ENCODE data around the gene IPCEF1.

The IPCEF1 gene

GRCh38 chr6:154377726-154378125 lies 21.1 kb upstream of the IPCEF1 start:
- in situ Hi-C loops (cut with HindIII; ENCODE audit: low sequenced_read_pairs), result no loop called here

GRCh38 chr6:154373971-154374370 lies 17.4 kb upstream of the IPCEF1 start:
- in situ Hi-C loops (cut with HindIII; ENCODE audit: low sequenced_read_pairs), result no loop called here

GRCh38 chr6:154371281-154371680 lies 14.7 kb upstream of the IPCEF1 start:
- in situ Hi-C loops (cut with HindIII; ENCODE audit: low sequenced_read_pairs), result no loop called here

GRCh38 chr6:154370545-154370944 lies 13.9 kb upstream of the IPCEF1 start:
- in situ Hi-C loops (cut with HindIII; ENCODE audit: low sequenced_read_pairs), result no loop called here

GRCh38 chr6:154367839-154368695 lies 11.5 kb upstream of the IPCEF1 start:
- in situ Hi-C loops (cut with HindIII; ENCODE audit: low sequenced_read_pairs), result no loop called here

- in situ Hi-C loops (cut with HindIII; ENCODE audit: low sequenced_read_pairs), result no loop called here
These were observed 10.7 kb upstream of the IPCEF1 start for GRCh38 chr6:154367336-154367735.

- in situ Hi-C loops (cut with HindIII; ENCODE audit: low sequenced_read_pairs), result no loop called here
These were observed 7.2 kb upstream of the IPCEF1 start for GRCh38 chr6:154363821-154364220.

- in situ Hi-C loops (cut with HindIII; ENCODE audit: low sequenced_read_pairs), result no loop called here
These were observed 4.9 kb upstream of the IPCEF1 start for GRCh38 chr6:154361476-154361875.

- in situ Hi-C loops (cut with HindIII; ENCODE audit: low sequenced_read_pairs), result no loop called here
These were observed 3.9 kb upstream of the IPCEF1 start for GRCh38 chr6:154360476-154360875.

GRCh38 chr6:154359679-154360078 lies 3.1 kb upstream of the IPCEF1 start:
- in situ Hi-C loops (cut with HindIII; ENCODE audit: low sequenced_read_pairs), result no loop called here

- in situ Hi-C loops (cut with HindIII; ENCODE audit: low sequenced_read_pairs), result no loop called here
These were observed 2.6 kb upstream of the IPCEF1 start for GRCh38 chr6:154359161-154359574.

- in situ Hi-C loops (cut with HindIII; ENCODE audit: low sequenced_read_pairs), result no loop called here
These were observed 1.5 kb upstream of the IPCEF1 start for GRCh38 chr6:154358019-154358545.

- in situ Hi-C loops (cut with HindIII; ENCODE audit: low sequenced_read_pairs), result no loop called here
These were observed 490 bp downstream of the IPCEF1 start for GRCh38 chr6:154356113-154356512.

- in situ Hi-C loops (cut with HindIII; ENCODE audit: low sequenced_read_pairs), result no loop called here
These were observed 2.3 kb downstream of the IPCEF1 start for GRCh38 chr6:154354265-154354777.

GRCh38 chr6:154353626-154354025 lies 3.0 kb downstream of the IPCEF1 start:
- in situ Hi-C loops (cut with HindIII; ENCODE audit: low sequenced_read_pairs), result no loop called here

- in situ Hi-C loops (cut with HindIII; ENCODE audit: low sequenced_read_pairs), result no loop called here
These were observed 3.6 kb downstream of the IPCEF1 start for GRCh38 chr6:154352898-154353585.

GRCh38 chr6:154350293-154350692 lies 6.3 kb downstream of the IPCEF1 start:
- in situ Hi-C loops (cut with HindIII; ENCODE audit: low sequenced_read_pairs), result no loop called here

GRCh38 chr6:154347981-154348380 lies 8.6 kb downstream of the IPCEF1 start:
- in situ Hi-C loops (cut with HindIII; ENCODE audit: low sequenced_read_pairs), result no loop called here

- in situ Hi-C loops (cut with HindIII; ENCODE audit: low sequenced_read_pairs), result no loop called here
These were observed 10.8 kb downstream of the IPCEF1 start for GRCh38 chr6:154345811-154346210.

GRCh38 chr6:154343473-154344308 lies 12.9 kb downstream of the IPCEF1 start:
- in situ Hi-C loops (cut with HindIII; ENCODE audit: low sequenced_read_pairs), result loop anchor here (5.0 kb wide), 1 partner anchor 96 kb away; no protein-coding TSS in a partner anchor

GRCh38 chr6:154341871-154342270 lies 14.7 kb downstream of the IPCEF1 start:
- in situ Hi-C loops (cut with HindIII; ENCODE audit: low sequenced_read_pairs), result loop anchor here (5.0 kb wide), 1 partner anchor 95 kb away; no protein-coding TSS in a partner anchor

All from endothelial cell of hepatic sinusoid (primary cell).